Endothelial cell of umbilical vein (primary cell): Measurements from ENCODE around the gene PAPLN. TPM values are rescaled to one million over a fixed set of nuclear protein-coding genes. Genes with fewer than 3 reads are reported as not detected.

Experiments used
- BruUV-seq: library from RNA; stranded (reverse); fragments of 400-500 nt; replicated peaks from 2 replicates; lab custom pipeline; 2021; lab: Mats Ljungman, UMichigan
- CTCF ChIA-PET: fragments of 300-600, 350-600 bp; sonication (Branson Sonifier 250); formaldehyde crosslinking; loops from one replicate; lab custom pipeline; 2021; ENCODE audit warnings: antibody characterized with exemption, inconsistent platforms; lab: Charles Lee
- POLR2A ChIA-PET: fragments of 300-600, 350-600 bp; sonication (Branson Sonifier 250); formaldehyde crosslinking; loops from one replicate; lab custom pipeline; 2021; ENCODE audit warnings: antibody characterized with exemption, inconsistent platforms; lab: Charles Lee
- DNase-seq: peaks from one replicate; pipeline ENCODE4 v3.0.0-alpha.2; 2011; ENCODE audit warnings: low read depth, low spot score
- FAIRE-seq: peaks from 2 replicates; lab custom pipeline; 2011; peaks lifted over from hg19 to GRCh38; lab: Jason Lieb, UNC
- H2AFZ ChIP-seq: 2 replicates; pipeline ENCODE4 v1.6.0; 2012; ENCODE audit warnings: low read depth, low read length, control low read depth, inconsistent platforms
- H3K27ac ChIP-seq: 2 replicates; pipeline ENCODE4 v1.5.1; 2011; ENCODE audit warnings: low read depth, mild to moderate bottlenecking, control low read depth, low read length, moderate library complexity; ENCODE audit not compliant: insufficient read depth
- H3K27me3 ChIP-seq, 2 experiments: 2 replicates each; pipeline versions ENCODE4 v1.6.0 to v1.6.1; 2011; ENCODE audit warnings: low read length in 2 of 2, mixed read lengths in 1 of 2; ENCODE audit not compliant: control insufficient read depth in 2 of 2, insufficient read depth in 2 of 2
- H3K36me3 ChIP-seq, 2 experiments: 2 replicates in 1 of 2; 3 replicates in 1 of 2; pipeline ENCODE4 v1.5.1; 2011; ENCODE audit warnings: low read length in 2 of 2, mild to moderate bottlenecking in 1 of 2, moderate library complexity in 1 of 2; ENCODE audit not compliant: control insufficient read depth in 2 of 2, insufficient read depth in 2 of 2; ENCODE audit errors: extremely low read depth in 1 of 2
- H3K4me1 ChIP-seq: 3 replicates; pipeline ENCODE4 v1.5.1; 2011; ENCODE audit warnings: mild to moderate bottlenecking, low read length; ENCODE audit not compliant: control insufficient read depth, insufficient read depth; ENCODE audit errors: extremely low read depth
- H3K4me2 ChIP-seq: 2 replicates; pipeline ENCODE4 v1.6.1; 2011; ENCODE audit warnings: low read length, control low read depth, mixed read lengths; ENCODE audit not compliant: insufficient read depth
- H3K4me3 ChIP-seq, 3 experiments: fragments of 200-600 bp in 1 of 3; sonication (generic), shearing (Covaris generic) in 1 of 3; replicated peaks in 1 of 3; 2 replicates each; pipeline ENCODE4 v1.5.1; 2011 to 2016; ENCODE audit warnings: control low read depth in 3 of 3, low read length in 3 of 3, mild to moderate bottlenecking in 2 of 3, inconsistent platforms in 1 of 3, low read depth in 1 of 3, moderate library complexity in 1 of 3; ENCODE audit not compliant: insufficient read depth in 1 of 3
- H3K79me2 ChIP-seq: 2 replicates; pipeline ENCODE4 v1.6.0; 2012; ENCODE audit warnings: low read length, inconsistent platforms; ENCODE audit not compliant: control insufficient read depth, insufficient read depth
- H3K9ac ChIP-seq: replicated peaks from 2 replicates; pipeline ENCODE3; 2011; ENCODE audit warnings: low read length, control low read depth; ENCODE audit not compliant: insufficient read depth; ENCODE audit errors: extremely low read depth
- H3K9me1 ChIP-seq: replicated peaks from 3 replicates; pipeline ENCODE4 v1.6.0; 2011; ENCODE audit warnings: mild to moderate bottlenecking, low read length; ENCODE audit not compliant: control insufficient read depth, insufficient read depth; ENCODE audit errors: extremely low read depth
- H3K9me3 ChIP-seq: replicated peaks from 2 replicates; pipeline ENCODE4 v1.5.1; 2012; ENCODE audit warnings: low read length, inconsistent platforms; ENCODE audit not compliant: control insufficient read depth, insufficient read depth
- H4K20me1 ChIP-seq: replicated peaks from 2 replicates; pipeline ENCODE3; 2011; ENCODE audit warnings: mild to moderate bottlenecking, low read length; ENCODE audit not compliant: control insufficient read depth, insufficient read depth; ENCODE audit errors: extremely low read depth
- EZH2 ChIP-seq: IDR thresholded peaks from 2 replicates; pipeline ENCODE4 v1.6.1; 2012; ENCODE audit warnings: borderline replicate concordance, low read depth, mild to moderate bottlenecking, moderate library complexity, low read length, inconsistent platforms; ENCODE audit not compliant: severe bottlenecking
- GATA2 ChIP-seq: IDR thresholded peaks from 2 replicates; pipeline ENCODE4 v1.7.0; 2011; ENCODE audit warnings: low read depth, mild to moderate bottlenecking, moderate library complexity, mixed read lengths, low read length; ENCODE audit not compliant: insufficient read length, insufficient read depth
- JUN ChIP-seq: IDR thresholded peaks from 2 replicates; pipeline ENCODE4 v1.6.1; 2011; ENCODE audit warnings: borderline replicate concordance, low read depth; ENCODE audit not compliant: insufficient read length, insufficient read depth
- MYC ChIP-seq: IDR thresholded peaks from one replicate; pipeline ENCODE4 v1.6.1; 2011; ENCODE audit warnings: mild to moderate bottlenecking, low read depth, low read length
- POLR2AphosphoS5 ChIP-seq: IDR thresholded peaks from 2 replicates; pipeline ENCODE4 v1.6.1; 2012; ENCODE audit warnings: low read depth, mild to moderate bottlenecking, control low read depth, low read length, moderate library complexity; ENCODE audit not compliant: insufficient read depth
- dilution Hi-C: fragments of 300-500 bp; cut with MboI; formaldehyde crosslinking; loops from one replicate; pipeline ENCODE4 v1.15.0; 2019; ENCODE audit warnings: low sequenced_read_pairs; ENCODE audit not compliant: extremely low pct_ligation_motif_present
- intact Hi-C: fragments of 100-400 bp; cut with micrococcal nuclease; formaldehyde crosslinking; loops from one replicate; pipeline ENCODE4 v1.10.0; 2022
- polyA plus RNA-seq, 4 experiments: library from polyadenylated mRNA; depleted of rRNA in 3 of 4; stranded (reverse) in 3 of 4; unstranded in 1 of 4; fragments of >200 nt; gene quantifications; 2 replicates each; pipeline versions ENCODE4 v1.2.1 to v1.2.3, GENCODE V29; 2011 to 2012; ENCODE audit warnings: missing spikeins in 1 of 4
- total RNA-seq: library from RNA; stranded (reverse); gene quantifications from 2 replicates; pipeline ENCODE4 v1.2.3, GENCODE V29; 2021
- TF ChIP-seq, protein P1 (sequence below), 2 donors: IDR thresholded peaks; 1 replicate in 1 of 2; 2 replicates in 1 of 2; pipeline ENCODE4 v1.5.1; 2011; ENCODE audit warnings: low read length in 2 of 2, mild to moderate bottlenecking in 2 of 2, moderate library complexity in 2 of 2, control low read depth in 1 of 2, inconsistent platforms in 1 of 2, low read depth in 1 of 2; ENCODE audit not compliant: insufficient read depth in 1 of 2; ENCODE audit errors: extremely low read depth in 1 of 2
- TF ChIP-seq, protein P2 (sequence below): IDR thresholded peaks from 2 replicates; pipeline ENCODE4 v1.6.1; 2011; ENCODE audit not compliant: insufficient read depth, insufficient read length

PAPLN gene
- total and polyA plus RNA-seq, 2 donors (not counting 3 experiments of a cell fraction or from before 2014, with no cell fraction given): 5.5 to 6.4 TPM

DNA sequence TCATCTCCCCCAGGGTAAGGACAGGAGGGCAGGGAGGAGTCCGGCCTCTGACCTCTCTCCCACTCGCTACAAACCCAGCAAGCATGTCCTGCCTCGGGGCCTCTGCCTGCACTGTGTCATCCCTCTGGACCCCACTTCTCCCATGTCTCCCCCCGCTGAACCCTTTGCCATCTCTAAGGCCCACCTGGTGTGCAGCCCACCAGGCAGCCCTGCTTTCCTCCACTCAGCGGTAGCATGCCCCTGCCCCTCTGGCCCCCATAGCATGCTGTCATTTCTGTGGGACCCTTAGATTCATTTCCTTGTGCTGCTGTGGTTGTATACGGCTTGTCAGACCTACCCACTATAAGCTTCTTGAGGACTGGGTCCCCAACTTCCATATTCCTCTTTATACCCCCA lies 17.7 kb downstream of the PAPLN start:
- no peak for DNase-seq
- no peaks in the 10 kb centered on the region for H3K36me3 ChIP-seq
- no peak overlapping the region for H3K9ac ChIP-seq
- no peak overlapping the region for H3K4me2 ChIP-seq
- no peak overlapping the region for H2AFZ ChIP-seq
- no peaks in the 10 kb centered on the region for H3K79me2 ChIP-seq
- H3K4me1 ChIP-seq: no peaks in the 10 kb centered on the region
- H3K27ac ChIP-seq: no peak overlapping the region
- intact Hi-C loops: no loop called here
- H4K20me1 ChIP-seq: no peaks in the 10 kb centered on the region
- no peak for TF ChIP-seq GATA2
- no peak for TF ChIP-seq EZH2
- TF ChIP-seq POLR2AphosphoS5: no peak
- TF ChIP-seq JUN: no peak
- no peak for FAIRE-seq
- no peaks in the 10 kb centered on the region for H3K9me3 ChIP-seq
- no TSS peak for BruUV-seq
- ChIA-PET CTCF (no interaction called here), POLR2A (no interaction called here)
- no peaks in the 10 kb centered on the region for H3K27me3 ChIP-seq
- dilution Hi-C loops: no loop called here
- no peaks in the 10 kb centered on the region for H3K9me1 ChIP-seq
- no peak overlapping the region for H3K4me3 ChIP-seq

DNA sequence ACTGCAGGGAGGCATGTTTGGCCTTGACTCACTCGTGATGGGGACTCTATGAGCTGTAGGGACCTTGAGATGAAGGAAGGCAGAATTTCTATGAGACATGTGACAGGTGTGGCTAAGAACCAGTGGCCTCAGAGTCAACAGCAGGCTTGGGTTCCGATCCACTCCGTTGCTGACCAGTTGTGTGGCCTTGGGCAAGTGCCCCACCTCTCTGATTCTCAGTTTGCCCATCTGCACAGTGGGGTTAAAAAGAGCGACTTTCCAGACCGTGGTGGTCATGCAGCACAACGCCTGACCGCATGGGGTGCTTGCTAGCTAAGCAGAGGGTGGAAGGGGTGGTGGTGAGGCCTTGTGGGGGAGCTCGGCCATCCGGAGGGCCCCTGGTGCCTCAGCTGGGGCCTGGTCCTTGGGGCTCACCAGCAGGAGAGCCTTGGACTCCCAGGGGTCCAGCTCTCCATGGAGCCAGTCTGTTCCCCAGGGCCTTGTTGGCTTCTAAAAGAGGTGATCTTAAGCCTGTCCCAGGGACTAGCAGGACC lies 18.5 kb downstream of the PAPLN start:
- intact Hi-C loops (no loop called here), dilution Hi-C loops (no loop called here)
- Histone ChIP-seq H3K4me2 (no peak overlapping the region), H3K9me3 (no peaks in the 10 kb centered on the region), H3K79me2 (no peaks in the 10 kb centered on the region), H2AFZ (no peak overlapping the region), H3K4me1 (no peaks in the 10 kb centered on the region), H3K27ac (no peak overlapping the region), H3K4me3 (no peak overlapping the region), H3K9ac (no peak overlapping the region), H3K9me1 (no peaks in the 10 kb centered on the region), H3K27me3 (no peaks in the 10 kb centered on the region), H3K36me3 (no peaks in the 10 kb centered on the region), H4K20me1 (no peaks in the 10 kb centered on the region)
- DNase-seq (no peak), FAIRE-seq (no peak)
- no TSS peak for BruUV-seq
- TF ChIP-seq, protein P1, sequence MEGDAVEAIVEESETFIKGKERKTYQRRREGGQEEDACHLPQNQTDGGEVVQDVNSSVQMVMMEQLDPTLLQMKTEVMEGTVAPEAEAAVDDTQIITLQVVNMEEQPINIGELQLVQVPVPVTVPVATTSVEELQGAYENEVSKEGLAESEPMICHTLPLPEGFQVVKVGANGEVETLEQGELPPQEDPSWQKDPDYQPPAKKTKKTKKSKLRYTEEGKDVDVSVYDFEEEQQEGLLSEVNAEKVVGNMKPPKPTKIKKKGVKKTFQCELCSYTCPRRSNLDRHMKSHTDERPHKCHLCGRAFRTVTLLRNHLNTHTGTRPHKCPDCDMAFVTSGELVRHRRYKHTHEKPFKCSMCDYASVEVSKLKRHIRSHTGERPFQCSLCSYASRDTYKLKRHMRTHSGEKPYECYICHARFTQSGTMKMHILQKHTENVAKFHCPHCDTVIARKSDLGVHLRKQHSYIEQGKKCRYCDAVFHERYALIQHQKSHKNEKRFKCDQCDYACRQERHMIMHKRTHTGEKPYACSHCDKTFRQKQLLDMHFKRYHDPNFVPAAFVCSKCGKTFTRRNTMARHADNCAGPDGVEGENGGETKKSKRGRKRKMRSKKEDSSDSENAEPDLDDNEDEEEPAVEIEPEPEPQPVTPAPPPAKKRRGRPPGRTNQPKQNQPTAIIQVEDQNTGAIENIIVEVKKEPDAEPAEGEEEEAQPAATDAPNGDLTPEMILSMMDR (IDR thresholded peaks at IDR 0.05; ENCODE audit: extremely low read depth in 1 of 2, insufficient read depth in 1 of 2, low read depth in 1 of 2, low read length in 2 of 2): no peak
- TF ChIP-seq MYC (no peak), JUN (no peak)
- TF ChIP-seq, protein P2, sequence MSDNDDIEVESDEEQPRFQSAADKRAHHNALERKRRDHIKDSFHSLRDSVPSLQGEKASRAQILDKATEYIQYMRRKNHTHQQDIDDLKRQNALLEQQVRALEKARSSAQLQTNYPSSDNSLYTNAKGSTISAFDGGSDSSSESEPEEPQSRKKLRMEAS: no peak
- CTCF ChIA-PET: interaction anchor here (1.5 to 1.6 kb wide), 2 partner anchors 23 to 83 kb away, joined by 4 to 7 read pairs; no protein-coding TSS in a partner anchor
- POLR2A ChIA-PET: no interaction called here
